Loucy (cell line): ENCODE data around the gene KIRREL3.

Experiments
- H2AFZ ChIP-seq: fragments of 200-600 bp; sonication (generic); 2 replicates; pipeline ENCODE4 v1.6.0; 2016; ENCODE audit warnings: antibody characterized with exemption, mild to moderate bottlenecking, low read length, moderate library complexity
- H3F3A ChIP-seq: fragments of 200-600 bp; 2 replicates; pipeline ENCODE4 v1.6.0; 2016; ENCODE audit warnings: antibody characterized with exemption, low read depth, mild to moderate bottlenecking
- H3K27me3 ChIP-seq: fragments of 200-600 bp; sonication (generic); 2 replicates; pipeline ENCODE4 v1.6.1; 2014; ENCODE audit warnings: low read length, mild to moderate bottlenecking; ENCODE audit not compliant: insufficient read depth, poor library complexity, severe bottlenecking
- H3K36me3 ChIP-seq: fragments of 200-600 bp; sonication (generic); 2 replicates; pipeline ENCODE4 v1.6.1; 2016; ENCODE audit warnings: low read length; ENCODE audit not compliant: insufficient read depth
- H3K4me1 ChIP-seq: fragments of 200-600 bp; sonication (generic); 2 replicates; pipeline ENCODE4 v1.5.1; 2014; ENCODE audit warnings: low read length, mild to moderate bottlenecking; ENCODE audit not compliant: insufficient read depth, poor library complexity, severe bottlenecking
- H3K4me2 ChIP-seq: fragments of 200-600 bp; sonication (generic); 2 replicates; pipeline ENCODE4 v1.6.0; 2014; ENCODE audit warnings: antibody characterized with exemption, low read length, low read depth, mild to moderate bottlenecking; ENCODE audit not compliant: poor library complexity, severe bottlenecking
- H3K4me3 ChIP-seq: fragments of 200-600 bp; sonication (generic); 2 replicates; pipeline ENCODE4 v1.5.1; 2014; ENCODE audit warnings: low read length, mild to moderate bottlenecking, mixed read lengths; ENCODE audit not compliant: poor library complexity, severe bottlenecking
- H3K79me2 ChIP-seq: fragments of 200-600 bp; sonication (generic); 2 replicates; pipeline ENCODE4 v1.6.1; 2014; ENCODE audit warnings: low read length; ENCODE audit not compliant: insufficient read depth
- H3K9ac ChIP-seq: fragments of 200-600 bp; sonication (generic); 2 replicates; pipeline ENCODE4 v1.6.0; 2014; ENCODE audit warnings: mild to moderate bottlenecking, low read depth, low read length, moderate library complexity; ENCODE audit not compliant: poor library complexity, severe bottlenecking
- H3K9me2 ChIP-seq: fragments of 200-600 bp; sonication (generic); replicated peaks from 2 replicates; pipeline ENCODE4 v1.6.1; 2016; ENCODE audit warnings: low read depth, low read length, mixed read lengths
- H3K9me3 ChIP-seq: fragments of 200-600 bp; sonication (generic); 2 replicates; pipeline ENCODE4 v1.6.1; 2014; ENCODE audit warnings: mild to moderate bottlenecking, antibody characterized with exemption, low read length, low read depth; ENCODE audit not compliant: insufficient read depth
- H4K20me1 ChIP-seq: fragments of 200-600 bp; sonication (generic); 2 replicates; pipeline ENCODE4 v1.6.0; 2014; ENCODE audit warnings: antibody characterized with exemption, low read length, mild to moderate bottlenecking; ENCODE audit not compliant: insufficient read depth, poor library complexity, severe bottlenecking
- CTCF ChIP-seq: fragments of 200-600 bp; sonication (generic); conservative IDR thresholded peaks from 2 replicates; pipeline ENCODE4 v1.5.1; 2014; ENCODE audit warnings: mild to moderate bottlenecking, antibody characterized with exemption, low read length
- EZH2phosphoT487 ChIP-seq: fragments of 200-600 bp; IDR thresholded peaks from 2 replicates; pipeline ENCODE4 v1.6.1; 2018; ENCODE audit warnings: antibody characterized with exemption, mild to moderate bottlenecking, moderate library complexity, borderline replicate concordance

The KIRREL3 gene

GRCh38 chr11:126483621-126484195 lies 516.9 kb downstream of the KIRREL3 start:
- Histone ChIP-seq H3K36me3 (no peaks in the 10 kb centered on the region), H3K27me3 (no peaks in the 10 kb centered on the region), H4K20me1 (no peaks in the 10 kb centered on the region), H2AFZ (no peak overlapping the region), H3K9me3 (no peaks in the 10 kb centered on the region), H3K9ac (no peak overlapping the region), H3K4me2 (no peak overlapping the region), H3K9me2 (no peaks in the 10 kb centered on the region), H3K4me3 (no peak overlapping the region), H3K4me1 (peaks cover 17% of the 10 kb centered on the region), H3F3A (no peaks in the 10 kb centered on the region), H3K79me2 (no peaks in the 10 kb centered on the region)
- TF ChIP-seq EZH2phosphoT487 (no peak), CTCF (no peak)

GRCh38 chr11:126482586-126483108 lies 517.9 kb downstream of the KIRREL3 start:
- H3K9ac ChIP-seq: no peak overlapping the region
- no peaks in the 10 kb centered on the region for H3K79me2 ChIP-seq
- H4K20me1 ChIP-seq: no peaks in the 10 kb centered on the region
- H3K36me3 ChIP-seq: no peaks in the 10 kb centered on the region
- H3K4me2 ChIP-seq: no peak overlapping the region
- H3K9me2 ChIP-seq: no peaks in the 10 kb centered on the region
- H3K4me3 ChIP-seq: no peak overlapping the region
- H3F3A ChIP-seq: no peaks in the 10 kb centered on the region
- no peaks in the 10 kb centered on the region for H3K27me3 ChIP-seq
- TF ChIP-seq CTCF (no peak), EZH2phosphoT487 (no peak)
- H3K4me1 ChIP-seq: peaks cover 19% of the 10 kb centered on the region
- no peak overlapping the region for H2AFZ ChIP-seq
- H3K9me3 ChIP-seq: no peaks in the 10 kb centered on the region

- Histone ChIP-seq H3K4me1 (peaks cover 20% of the 10 kb centered on the region), H3K9me2 (no peaks in the 10 kb centered on the region), H3K9me3 (no peaks in the 10 kb centered on the region), H3K4me3 (no peak overlapping the region), H4K20me1 (no peaks in the 10 kb centered on the region), H3K9ac (no peak overlapping the region), H3K4me2 (no peak overlapping the region), H3K27me3 (no peaks in the 10 kb centered on the region), H3K36me3 (no peaks in the 10 kb centered on the region), H3K79me2 (no peaks in the 10 kb centered on the region), H3F3A (no peaks in the 10 kb centered on the region), H2AFZ (peak overlapping the region; percentile 83; the same call in 1 of the 2 replicates)
- no peak for TF ChIP-seq CTCF
- TF ChIP-seq EZH2phosphoT487: no peak
Measured at GRCh38 chr11:126481303-126481680, 519.3 kb downstream of the KIRREL3 start.
